Lower leg skin (tissue), 3 donors: ENCODE data around the gene USP48.

Source experiments
- CTCF ChIP-seq, 3 donors: fragments of 450-650 bp; IDR thresholded peaks; one replicate each; pipeline ENCODE4 v1.5.1; 2016; ENCODE audit warnings: antibody characterized with exemption in 3 of 3, mild to moderate bottlenecking in 3 of 3, moderate library complexity in 2 of 3
- POLR2A ChIP-seq, 2 donors: fragments of 450-650 bp; IDR thresholded peaks; one replicate each; pipeline ENCODE4 v1.6.1; 2016 to 2017; ENCODE audit warnings: antibody characterized with exemption in 2 of 2, mild to moderate bottlenecking in 1 of 2, moderate library complexity in 1 of 2

DNA sequence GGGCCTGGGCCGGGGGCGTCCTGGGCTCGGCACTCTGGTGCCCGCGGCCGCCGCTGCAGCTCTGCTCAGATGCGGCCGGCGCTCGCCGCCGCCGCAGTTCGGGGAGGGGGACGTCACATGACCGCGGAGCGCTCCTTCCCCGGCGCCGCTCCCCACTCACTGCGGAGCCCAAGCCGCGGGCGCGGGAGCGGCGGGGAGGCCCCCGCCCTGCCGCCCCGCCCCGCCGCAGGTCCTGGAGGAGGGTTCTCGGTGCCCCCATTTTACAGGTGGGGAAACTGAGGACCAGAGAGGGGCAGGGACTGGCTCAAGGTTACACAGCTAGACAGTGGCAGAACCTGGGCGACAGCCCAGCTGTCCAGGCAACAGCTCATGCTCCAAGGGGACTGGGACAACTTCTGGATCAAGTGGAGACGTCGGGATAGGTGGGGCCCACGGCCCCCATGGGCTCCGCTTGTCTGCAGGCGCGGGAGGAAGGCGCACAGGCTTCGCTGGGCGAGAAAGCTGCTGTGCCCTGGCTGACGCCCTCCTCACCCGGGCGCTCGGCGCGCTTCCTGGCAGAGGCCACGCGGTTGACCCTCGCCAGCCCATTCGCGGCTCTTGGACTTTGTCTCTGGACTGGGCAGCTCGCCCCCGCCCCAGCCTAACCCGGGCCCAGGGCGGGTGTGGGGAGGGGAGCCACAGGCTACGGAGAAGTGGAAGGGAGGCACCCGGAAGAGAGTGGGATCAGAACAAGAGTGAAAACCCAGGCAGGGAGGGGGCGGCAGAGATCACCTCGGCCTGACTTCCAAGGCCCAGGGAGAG, 113.5 kb downstream of the USP48 start, which contains the start of gene RAP1GAP:
- no peak for TF ChIP-seq CTCF (IDR thresholded peaks at IDR 0.05)
- TF ChIP-seq POLR2A (IDR thresholded peaks at IDR 0.05), result no peak
